Stimulated activated CD4-positive, alpha-beta T cell treated with anti-CD3 and anti-CD28 coated beads, Interleukin-2, amount 100 ng/mL, for 24 hours (primary cell): ENCODE measurements around the gene ZKSCAN8.
"Not testable (repeated sequence)": the region's sequence is repeated elsewhere in the genome, so short reads cannot be mapped to it uniquely, and the experiment has no call there.

Experiments used
- DNase-seq, 2 donors: peaks; one replicate each; pipeline ENCODE4 v3.0.0-alpha.2; 2020

ZKSCAN8 gene

DNA sequence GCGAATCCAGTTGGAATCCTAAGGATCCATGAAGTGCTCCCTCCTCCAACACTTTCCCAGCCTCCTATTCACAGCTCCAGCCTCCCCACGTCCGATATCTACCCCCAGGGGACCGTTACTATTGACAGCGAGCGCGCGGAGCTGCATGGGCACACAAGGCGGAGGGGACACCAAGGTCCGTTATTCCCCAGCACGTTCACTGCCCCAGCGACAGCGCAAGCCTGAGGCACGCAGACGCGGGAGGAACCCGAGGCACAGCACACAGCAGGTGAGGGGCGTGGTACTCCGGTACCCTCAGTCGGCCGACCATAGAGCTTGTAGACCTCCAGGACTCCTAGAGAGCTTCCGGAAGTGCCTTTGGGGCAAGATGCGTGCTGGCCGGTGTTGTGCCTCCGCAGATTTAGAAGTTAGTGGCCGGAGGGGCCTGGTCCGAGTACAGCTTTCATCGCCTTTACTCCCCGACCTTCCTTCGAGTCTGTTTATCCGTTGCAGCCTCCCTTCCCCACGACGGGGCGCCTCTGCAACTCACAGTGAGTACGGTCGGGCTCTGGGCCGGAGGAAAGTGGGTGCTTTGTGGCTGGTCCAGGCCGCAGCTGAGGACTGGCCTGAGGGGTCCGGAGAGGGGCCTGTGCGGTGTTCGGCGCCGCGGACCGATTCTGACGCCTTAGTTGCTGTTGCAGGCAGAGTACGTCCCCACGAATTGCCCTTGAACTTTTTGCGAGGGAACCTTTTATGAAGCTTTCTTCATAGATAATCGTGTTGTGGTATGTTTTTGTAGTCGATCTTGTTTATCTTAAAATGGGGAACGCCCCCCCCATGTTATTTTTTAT is at the start of gene ZKSCAN8:
Gene ZKSCAN8 (plus strand): TSS at position 384 of the 830 bp plus-strand sequence. CDS start 6,525 bp downstream, outside the sequence.
- DNase-seq, result peak; percentile 76 to 79

DNA sequence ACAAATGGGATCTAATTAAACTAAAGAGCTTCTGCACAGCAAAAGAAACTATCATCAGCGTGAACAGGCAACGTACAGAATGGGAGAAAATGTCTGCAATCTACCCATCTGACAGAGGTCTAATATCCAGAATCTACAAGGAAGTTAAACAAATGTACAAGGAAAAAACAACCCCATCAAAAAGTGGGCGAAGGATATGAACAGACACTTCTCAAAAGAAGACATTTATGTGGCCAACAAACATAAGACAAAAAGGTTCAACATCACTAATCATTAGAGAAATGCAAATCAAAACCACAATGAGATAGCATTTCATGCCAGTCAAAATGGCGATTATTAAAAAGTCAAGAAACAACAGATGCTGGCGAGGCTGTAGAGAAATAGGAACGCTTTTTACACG is 39.5 kb upstream of the ZKSCAN8 start:
- DNase-seq, result not testable (repeated sequence)

DNA sequence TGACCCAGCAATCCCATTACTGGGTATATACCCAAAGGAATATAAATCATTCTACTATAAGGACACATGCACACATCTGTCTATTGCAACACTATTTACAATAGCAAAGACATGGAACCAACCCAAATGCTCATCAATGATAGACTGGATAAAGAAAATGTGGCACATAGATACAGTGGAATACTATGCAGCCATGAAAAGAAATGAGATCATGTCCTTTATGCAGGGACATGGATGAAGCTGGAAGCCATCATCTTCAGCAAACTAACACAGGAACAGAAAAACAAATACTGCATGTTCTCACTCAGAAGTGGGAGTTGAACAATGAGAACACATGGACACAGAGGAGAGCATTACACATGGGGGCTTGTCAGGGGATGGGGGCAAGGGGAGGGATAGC is 39.0 kb upstream of the ZKSCAN8 start:
- not testable (repeated sequence) for DNase-seq

- peak; percentile 83 to 84 for DNase-seq
These were observed 37.1 kb upstream of the ZKSCAN8 start for GRCh38 chr6:28104392-28105244.

DNA sequence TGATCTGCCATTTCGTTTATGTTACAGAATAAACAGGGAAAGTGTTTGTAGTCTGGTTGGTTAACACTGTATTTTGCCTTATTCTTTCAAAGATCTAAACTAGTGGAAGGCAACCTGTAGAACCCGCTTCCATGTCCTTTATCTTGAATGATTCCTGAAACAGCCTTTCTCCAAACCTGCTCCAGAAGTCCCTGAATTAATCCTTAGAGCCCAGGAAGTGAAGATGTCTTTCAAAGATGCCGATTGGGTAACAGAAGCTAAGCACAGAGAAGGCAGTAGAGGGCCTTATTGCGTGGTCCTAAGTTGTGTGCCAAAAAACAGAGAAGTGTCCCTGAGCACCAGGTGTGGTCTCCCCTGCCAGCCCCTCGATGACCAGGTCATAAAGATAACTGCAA is 36.4 kb upstream of the ZKSCAN8 start:
- no peak for DNase-seq

- no peak for DNase-seq
These were observed 34.2 kb upstream of the ZKSCAN8 start for GRCh38 chr6:28107506-28107905.

GRCh38 chr6:28111964-28112363 is 29.7 kb upstream of the ZKSCAN8 start:
- DNase-seq, result no peak

DNA sequence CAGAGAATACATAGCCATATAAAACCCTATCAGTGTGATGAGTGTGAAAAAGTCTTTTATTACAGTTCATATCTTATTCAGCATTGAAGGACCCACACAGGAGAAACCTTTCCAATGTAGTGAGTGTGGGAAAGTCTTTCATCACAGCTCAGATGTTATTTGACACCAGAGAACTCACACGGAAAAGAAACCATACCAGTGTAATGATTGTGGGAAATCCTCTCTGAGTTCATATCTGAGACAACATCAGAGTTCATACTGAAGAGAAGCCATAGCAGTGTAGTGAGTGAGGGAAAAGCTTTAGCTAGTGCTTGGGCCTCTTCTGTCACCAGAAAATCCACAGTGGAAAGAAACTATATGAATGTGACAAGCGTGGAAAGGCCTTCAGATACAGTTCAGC is 25.9 kb upstream of the ZKSCAN8 start:
- no peak for DNase-seq

DNA sequence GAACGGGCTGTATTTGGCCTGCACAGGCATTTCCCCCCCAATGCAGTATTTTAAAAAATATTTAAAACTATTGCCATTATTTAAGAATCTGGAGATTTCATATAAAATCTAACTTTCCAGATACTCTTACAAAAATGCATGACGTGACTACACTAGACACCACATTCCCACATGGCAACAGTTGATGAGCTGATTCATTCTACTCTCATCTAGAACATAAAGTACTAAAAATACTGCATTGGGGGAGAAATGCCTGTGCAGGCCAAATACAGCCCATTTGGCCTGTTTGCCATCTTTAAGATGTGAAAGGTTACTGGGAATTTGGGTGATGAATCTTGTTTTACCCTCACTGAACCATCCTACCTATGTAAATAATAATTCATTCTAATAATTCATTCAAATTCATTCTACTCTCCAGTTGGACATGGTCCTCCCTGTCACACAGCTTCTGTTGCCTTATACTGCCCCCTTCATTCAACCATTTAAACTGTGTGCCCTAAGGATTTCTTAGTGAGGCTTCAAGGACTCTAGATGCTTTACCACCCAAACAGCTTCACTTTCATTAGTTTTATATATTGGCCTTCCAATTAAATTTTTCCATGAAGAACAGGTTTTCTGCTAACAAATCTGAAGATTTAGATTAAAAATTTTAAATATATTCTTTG is 24.2 kb upstream of the ZKSCAN8 start:
- DNase-seq, result no peak

DNA sequence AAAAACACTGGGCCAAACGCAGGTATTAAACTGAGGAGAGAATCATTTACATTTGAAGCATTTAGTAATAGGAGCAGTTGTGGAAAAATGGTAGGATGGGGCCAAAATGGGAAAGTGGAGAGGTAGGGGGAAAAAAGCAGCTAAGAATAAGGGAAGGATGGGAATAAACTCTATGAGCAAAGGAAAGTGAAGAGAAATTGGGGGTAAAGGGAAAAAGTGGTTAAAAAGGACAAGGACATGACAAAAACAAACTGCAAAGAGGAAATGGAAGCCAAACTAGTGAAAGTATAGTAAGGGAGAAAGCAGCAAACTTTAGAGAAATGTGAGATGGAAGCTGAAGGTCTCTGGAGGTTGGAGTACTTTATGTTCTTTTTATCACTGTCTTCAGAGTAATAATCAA is 23.5 kb upstream of the ZKSCAN8 start:
- DNase-seq, result no peak

DNA sequence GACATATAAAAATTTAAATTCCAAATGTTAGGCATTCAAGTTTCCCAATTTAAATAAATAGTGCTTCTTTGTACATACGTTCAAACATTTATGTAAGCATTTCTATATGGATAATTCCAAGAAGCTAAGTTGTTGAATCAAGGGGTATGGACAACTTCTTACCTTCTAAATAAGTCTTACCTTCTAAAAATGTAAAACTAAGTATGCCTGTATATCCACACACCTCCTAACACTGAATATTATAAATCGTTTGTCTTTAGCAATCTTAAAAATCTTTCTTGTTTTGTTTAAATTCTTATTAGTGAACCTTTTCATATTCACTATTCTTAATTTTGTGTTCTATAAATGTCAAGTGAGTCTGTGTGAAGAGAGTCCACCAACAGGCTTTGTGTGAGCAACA is 19.8 kb upstream of the ZKSCAN8 start:
- no peak for DNase-seq

- DNase-seq, result not testable (repeated sequence)
These were observed 19.4 kb upstream of the ZKSCAN8 start for GRCh38 chr6:28122283-28122682.

DNA sequence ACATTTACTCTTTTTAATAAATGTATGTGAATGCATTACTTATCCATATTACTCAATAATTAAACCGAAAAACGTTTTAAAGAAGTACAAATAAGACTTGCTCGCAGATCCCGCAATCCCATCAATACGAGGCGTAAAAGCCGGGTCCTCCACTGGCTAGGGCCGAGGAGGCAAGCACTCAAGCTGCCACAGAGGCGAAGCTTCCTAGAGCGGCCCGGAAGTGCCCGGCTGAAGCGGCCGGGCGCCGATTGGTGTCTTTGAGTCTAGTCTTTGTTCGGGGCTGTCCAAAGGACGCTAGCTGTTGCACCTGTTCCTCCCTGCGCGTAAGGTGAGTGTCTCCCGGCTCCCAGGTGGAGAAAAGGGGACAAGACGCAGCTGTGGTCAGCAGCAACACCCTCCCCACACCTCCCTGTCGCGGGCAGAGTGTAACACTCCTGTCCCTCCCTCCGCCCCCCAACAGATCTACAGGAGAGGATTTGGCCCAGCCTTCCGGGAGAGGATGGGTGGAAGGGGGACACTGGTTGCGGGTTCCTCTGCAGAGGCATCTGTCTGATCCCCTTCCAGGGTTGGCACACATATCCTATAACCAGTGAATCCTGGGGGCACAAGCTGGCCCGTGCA is 17.2 kb upstream of the ZKSCAN8 start, which contains the start of gene ZSCAN16:
Gene ZSCAN16 (plus strand): TSS at position 260 of the 621 bp plus-strand sequence. CDS start 835 bp downstream, outside the sequence.
- peak; percentile 79 for DNase-seq

DNA sequence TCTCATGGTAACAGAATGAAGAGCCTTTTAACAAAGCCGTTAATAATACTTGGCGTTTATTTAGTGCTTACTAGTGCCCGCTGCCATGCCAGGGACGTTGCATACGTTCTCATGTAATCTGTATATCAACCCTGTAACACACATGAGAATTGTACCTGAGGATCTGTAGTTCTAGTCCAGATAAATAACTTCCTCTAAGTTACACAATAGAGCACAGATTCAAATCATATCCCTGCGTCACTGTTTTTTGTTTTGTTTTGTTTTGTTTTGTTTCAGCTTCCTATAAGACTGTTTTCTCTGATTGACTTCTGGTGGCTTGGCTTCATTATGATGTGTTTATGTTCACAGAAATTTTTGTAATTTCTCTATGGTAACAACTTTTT is 16.7 kb upstream of the ZKSCAN8 start:
- no peak for DNase-seq

DNA sequence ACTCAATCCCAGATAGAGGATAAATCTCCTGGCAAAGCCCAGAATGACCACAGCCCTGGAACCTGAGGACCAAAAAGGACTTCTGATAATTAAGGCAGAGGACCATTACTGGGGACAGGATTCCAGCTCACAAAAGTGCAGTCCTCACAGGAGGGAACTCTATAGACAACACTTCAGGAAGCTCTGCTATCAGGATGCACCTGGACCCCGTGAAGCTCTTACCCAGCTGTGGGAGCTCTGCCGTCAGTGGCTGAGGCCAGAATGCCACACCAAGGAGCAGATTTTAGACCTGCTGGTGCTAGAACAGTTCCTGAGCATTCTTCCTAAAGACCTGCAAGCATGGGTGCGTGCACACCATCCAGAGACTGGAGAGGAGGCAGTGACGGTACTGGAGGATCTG is 16.3 kb upstream of the ZKSCAN8 start:
- DNase-seq, result no peak

DNA sequence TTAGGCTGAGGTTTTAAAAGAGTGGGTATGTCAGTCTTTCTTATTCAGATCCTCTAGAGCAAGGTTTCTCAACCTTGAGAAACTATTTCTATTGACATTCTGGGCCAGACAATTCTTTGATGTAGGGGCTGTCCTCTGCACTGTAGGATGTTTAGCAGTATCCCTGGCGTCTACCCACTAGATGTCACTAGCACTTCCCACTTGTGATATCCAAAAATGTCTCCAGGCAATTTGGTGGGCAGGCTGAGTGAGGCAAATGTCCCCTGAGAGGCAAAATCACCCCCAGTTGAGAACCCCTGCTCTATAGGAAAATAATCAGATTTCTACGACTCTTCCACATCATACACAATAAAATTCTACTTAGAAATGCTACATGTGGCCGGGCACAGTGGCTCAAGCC is 7.7 kb upstream of the ZKSCAN8 start:
- DNase-seq, result no peak

- DNase-seq, result no peak
These were observed 7.0 kb upstream of the ZKSCAN8 start for GRCh38 chr6:28134716-28135115.

- no peak for DNase-seq
These were observed 6.3 kb upstream of the ZKSCAN8 start for GRCh38 chr6:28135393-28135792.

GRCh38 chr6:28136585-28137504 is 4.8 kb upstream of the ZKSCAN8 start:
- DNase-seq, result peak; percentile 80

GRCh38 chr6:28137505-28137981 is 4.1 kb upstream of the ZKSCAN8 start:
- no peak for DNase-seq

DNA sequence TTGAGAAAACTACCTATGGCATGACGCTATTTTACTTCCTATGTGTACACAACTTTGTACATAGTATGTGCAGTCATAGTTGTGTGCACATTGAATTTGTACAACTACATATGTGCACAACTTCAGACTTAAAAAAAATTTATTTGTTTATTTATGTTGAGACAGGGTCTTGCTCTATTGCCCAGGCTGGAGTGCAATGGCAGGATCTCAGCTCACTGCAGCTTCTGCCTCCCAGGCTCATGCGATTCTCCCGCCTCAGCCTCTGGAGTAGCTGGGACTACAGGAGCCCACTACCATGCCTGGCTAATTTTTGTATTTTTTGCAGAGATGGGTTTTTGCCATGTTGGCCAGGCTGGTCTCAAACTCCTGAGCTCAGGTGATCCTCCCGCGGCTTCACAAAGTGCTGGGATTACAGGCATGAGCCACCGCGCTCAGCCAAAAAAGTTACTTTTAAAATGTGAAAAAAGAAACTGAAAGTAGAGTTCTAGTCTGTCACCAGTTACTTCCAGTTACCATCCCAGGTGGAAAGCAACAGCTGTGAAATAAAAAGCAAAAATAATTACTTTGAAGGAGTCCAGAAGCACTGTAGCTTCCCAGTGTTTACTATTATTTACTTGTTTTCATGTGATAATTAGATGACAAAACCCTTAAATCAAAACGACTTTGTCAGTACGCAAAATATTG is 1.7 kb upstream of the ZKSCAN8 start:
- no peak for DNase-seq
